Body of pancreas (tissue), 4 donors: ENCODE results near the gene GKN2. TPM values are rescaled to one million over a fixed set of nuclear protein-coding genes. Genes with fewer than 3 reads are reported as not detected.

Experiments
- ATAC-seq: fragments of 150-250 bp; one replicate; pipeline ENCODE4 v1.9.1; 2016
- DNase-seq, 4 donors: peaks; one replicate each; pipeline ENCODE4 v3.0.0-alpha.2; 2019
- H3K27ac ChIP-seq, 4 donors: fragments of 200-600 bp; sonication (generic); 1 replicate in 3 of 4; 2 replicates in 1 of 4; pipeline versions ENCODE4 v1.5.1 to v1.6.1; 2016 to 2019; ENCODE audit warnings: mild to moderate bottlenecking in 1 of 4, mixed read lengths in 1 of 4, moderate library complexity in 1 of 4
- H3K27me3 ChIP-seq, 2 donors: fragments of 200-600 bp; sonication (generic); one replicate each; pipeline ENCODE4 v1.6.0; 2016; ENCODE audit warnings: mild to moderate bottlenecking in 1 of 2
- H3K36me3 ChIP-seq, 2 donors: fragments of 200-600 bp; sonication (generic); replicated peaks in 1 of 2; 2 replicates each; pipeline ENCODE4 v1.5.1; 2016; ENCODE audit warnings: low read depth in 2 of 2; ENCODE audit not compliant: insufficient read depth in 1 of 2
- H3K4me1 ChIP-seq: fragments of 200-600 bp; sonication (generic); one replicate; pipeline ENCODE4 v1.6.0; 2016
- H3K4me3 ChIP-seq, 2 donors: fragments of 200-600 bp; sonication (generic); 1 replicate in 1 of 2; 2 replicates in 1 of 2; pipeline ENCODE4 v1.5.1; 2016 to 2019
- H3K9me3 ChIP-seq, 3 donors: fragments of 200-600 bp; sonication (generic); 1 replicate in 2 of 3; 2 replicates in 1 of 3; pipeline ENCODE4 v1.5.1; 2016
- CTCF ChIP-seq, 7 experiments: fragments of 450-650 bp in 4 of 7; fragments of 200-600 bp in 3 of 7; sonication (generic) in 3 of 7; IDR thresholded peaks; one replicate each; pipeline ENCODE4 v1.5.1; 2016 to 2019; ENCODE audit warnings: antibody characterized with exemption in 7 of 7
- POLR2A ChIP-seq, 3 donors: fragments of 450-650 bp; IDR thresholded peaks; one replicate each; pipeline ENCODE4 v1.6.1; 2016; ENCODE audit warnings: antibody characterized with exemption in 3 of 3, mild to moderate bottlenecking in 2 of 3
- WGBS, 2 donors: methylation state at CpG; one replicate each; pipeline ENCODE4 v1.1.5; 2017; 5-methylcytosine and 5-hydroxymethylcytosine counted together
- intact Hi-C: fragments of 100-400 bp; cut with DNase I; formaldehyde crosslinking; loops from one replicate; pipeline ENCODE4 v1.15.1; 2023
- total RNA-seq, 2 donors: library from RNA; depleted of rRNA; stranded (reverse); fragments of >200 nt; gene quantifications; one replicate each; pipeline ENCODE4 v1.1.0, GENCODE V29; 2016

The GKN2 gene
- total RNA-seq, 2 donors from 2014 or later, result not detected

- no peaks in the 10 kb centered on the region for H3K4me1 ChIP-seq
- no peaks in the 10 kb centered on the region for H3K27me3 ChIP-seq
- no peak overlapping the region for H3K4me3 ChIP-seq
- H3K27ac ChIP-seq, result no peak overlapping the region
- 70 to 80% methylated on average over 7 of the region's 7 CpGs for WGBS, 2 donors
- no peak for TF ChIP-seq CTCF (IDR thresholded peaks at IDR 0.05)
- no peaks in the 10 kb centered on the region for H3K36me3 ChIP-seq
- DNase-seq (no peak), ATAC-seq (no peak)
- intact Hi-C loops, result no loop called here
- H3K9me3 ChIP-seq, result no peaks in the 10 kb centered on the region
These were observed 41.0 kb upstream of the GKN2 start for GRCh38 chr2:68993660-68994059.

- Histone ChIP-seq H3K4me3 (no peak overlapping the region), H3K9me3 (no peaks in the 10 kb centered on the region), H3K27me3 (no peaks in the 10 kb centered on the region), H3K36me3 (no peaks in the 10 kb centered on the region), H3K4me1 (no peaks in the 10 kb centered on the region), H3K27ac (no peak overlapping the region)
- DNase-seq, result no peak
- intact Hi-C loops, result no loop called here
- 80 to 84% methylated on average over 3 of the region's 3 CpGs for WGBS, 2 donors
- ATAC-seq, result no peak
- TF ChIP-seq CTCF (IDR thresholded peaks at IDR 0.05), result no peak
- TF ChIP-seq POLR2A (IDR thresholded peaks at IDR 0.05), result no peak
These were observed 40.2 kb upstream of the GKN2 start for GRCh38 chr2:68992933-68993332.

GRCh38 chr2:68992341-68992740, 39.6 kb upstream of the GKN2 start:
- no peak for ATAC-seq
- Histone ChIP-seq H3K27ac (no peak overlapping the region), H3K9me3 (no peaks in the 10 kb centered on the region), H3K27me3 (no peaks in the 10 kb centered on the region), H3K4me3 (no peak overlapping the region), H3K36me3 (no peaks in the 10 kb centered on the region), H3K4me1 (no peaks in the 10 kb centered on the region)
- TF ChIP-seq POLR2A (IDR thresholded peaks at IDR 0.05) (no peak), CTCF (IDR thresholded peaks at IDR 0.05) (no peak)
- WGBS, 2 donors, result 71 to 79% methylated on average over 5 of the region's 5 CpGs
- no peak for DNase-seq
- intact Hi-C loops, result no loop called here

- no peak for DNase-seq
- 29 to 48% methylated on average over 5 of the region's 5 CpGs for WGBS, 2 donors
- Histone ChIP-seq H3K4me3 (no peak overlapping the region), H3K27me3 (no peaks in the 10 kb centered on the region), H3K27ac (no peak overlapping the region), H3K4me1 (no peaks in the 10 kb centered on the region), H3K36me3 (no peaks in the 10 kb centered on the region), H3K9me3 (no peaks in the 10 kb centered on the region)
- intact Hi-C loops, result no loop called here
- ATAC-seq, result no peak
- TF ChIP-seq POLR2A (IDR thresholded peaks at IDR 0.05), result no peak
- no peak for TF ChIP-seq CTCF (IDR thresholded peaks at IDR 0.05)
These were observed 36.3 kb upstream of the GKN2 start for GRCh38 chr2:68989035-68989434.

GRCh38 chr2:68987021-68987503, 34.4 kb upstream of the GKN2 start:
- no peak for TF ChIP-seq CTCF (IDR thresholded peaks at IDR 0.05)
- no peak for TF ChIP-seq POLR2A (IDR thresholded peaks at IDR 0.05)
- no peak overlapping the region for H3K4me3 ChIP-seq
- 77 to 81% methylated on average over 5 of the region's 5 CpGs for WGBS, 2 donors
- no peaks in the 10 kb centered on the region for H3K9me3 ChIP-seq
- DNase-seq, result no peak
- no peaks in the 10 kb centered on the region for H3K36me3 ChIP-seq
- H3K4me1 ChIP-seq, result no peaks in the 10 kb centered on the region
- no peaks in the 10 kb centered on the region for H3K27me3 ChIP-seq
- no peak overlapping the region for H3K27ac ChIP-seq
- intact Hi-C loops, result no loop called here
- no peak for ATAC-seq
